Measurements from ENCODE around the gene CNTN5.

- TF ChIP-seq TRIM28 (IDR thresholded peaks at IDR 0.05; ENCODE audit: borderline replicate concordance, low read length) (no peak), SALL2 (tag by site-specific recombination; IDR thresholded peaks at IDR 0.05; ENCODE audit: borderline replicate concordance) (no peak), YY1 (tag by site-specific recombination; IDR thresholded peaks at IDR 0.05) (no peak), ZBTB1 (tag by site-specific recombination; IDR thresholded peaks at IDR 0.05) (no peak)
- TF ChIP-seq, protein P1, sequence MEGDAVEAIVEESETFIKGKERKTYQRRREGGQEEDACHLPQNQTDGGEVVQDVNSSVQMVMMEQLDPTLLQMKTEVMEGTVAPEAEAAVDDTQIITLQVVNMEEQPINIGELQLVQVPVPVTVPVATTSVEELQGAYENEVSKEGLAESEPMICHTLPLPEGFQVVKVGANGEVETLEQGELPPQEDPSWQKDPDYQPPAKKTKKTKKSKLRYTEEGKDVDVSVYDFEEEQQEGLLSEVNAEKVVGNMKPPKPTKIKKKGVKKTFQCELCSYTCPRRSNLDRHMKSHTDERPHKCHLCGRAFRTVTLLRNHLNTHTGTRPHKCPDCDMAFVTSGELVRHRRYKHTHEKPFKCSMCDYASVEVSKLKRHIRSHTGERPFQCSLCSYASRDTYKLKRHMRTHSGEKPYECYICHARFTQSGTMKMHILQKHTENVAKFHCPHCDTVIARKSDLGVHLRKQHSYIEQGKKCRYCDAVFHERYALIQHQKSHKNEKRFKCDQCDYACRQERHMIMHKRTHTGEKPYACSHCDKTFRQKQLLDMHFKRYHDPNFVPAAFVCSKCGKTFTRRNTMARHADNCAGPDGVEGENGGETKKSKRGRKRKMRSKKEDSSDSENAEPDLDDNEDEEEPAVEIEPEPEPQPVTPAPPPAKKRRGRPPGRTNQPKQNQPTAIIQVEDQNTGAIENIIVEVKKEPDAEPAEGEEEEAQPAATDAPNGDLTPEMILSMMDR (tag by site-specific recombination; IDR thresholded peaks at IDR 0.05), result no peak
These were observed 121.5 kb downstream of the CNTN5 start for GRCh38 chr11:99142237-99142636.

Data from HEK293 (cell line).